H1 (cell line): Measurements from ENCODE around the gene DPP10.

Experiments
- CREB1 ChIP-seq: IDR thresholded peaks from 2 replicates; pipeline ENCODE4 v1.6.1; 2012; ENCODE audit warnings: inconsistent platforms
- EGR1 ChIP-seq: IDR thresholded peaks from 2 replicates; pipeline ENCODE4 v1.6.1; 2011; ENCODE audit warnings: low read depth, low read length, borderline replicate concordance
- EZH2 ChIP-seq: fragments of 200-600 bp; sonication (generic); IDR thresholded peaks from 2 replicates; pipeline ENCODE4 v1.7.1; 2012; ENCODE audit warnings: low read depth, mild to moderate bottlenecking, moderate library complexity, low read length, inconsistent platforms; ENCODE audit not compliant: severe bottlenecking
- NANOG ChIP-seq: IDR thresholded peaks from 2 replicates; pipeline ENCODE4 v1.6.1; 2011; ENCODE audit warnings: low read length, low read depth, mild to moderate bottlenecking, inconsistent platforms; ENCODE audit not compliant: insufficient read depth, poor library complexity, severe bottlenecking
- NRF1 ChIP-seq: IDR thresholded peaks from 2 replicates; pipeline ENCODE4 v1.6.1; 2011; ENCODE audit warnings: mild to moderate bottlenecking, low read depth, low read length, improper control_type of control experiment
- POLR2AphosphoS5 ChIP-seq: IDR thresholded peaks from 2 replicates; pipeline ENCODE4 v1.6.1; 2011; ENCODE audit warnings: low read depth, low read length
- RAD21 ChIP-seq, 2 experiments: IDR thresholded peaks in 1 of 2; conservative IDR thresholded peaks in 1 of 2; 2 replicates each; pipeline ENCODE4 v1.6.1; 2011; ENCODE audit warnings: low read depth in 2 of 2, low read length in 2 of 2, improper control_type of control experiment in 1 of 2, inconsistent platforms in 1 of 2, mild to moderate bottlenecking in 1 of 2, moderate library complexity in 1 of 2
- TBP ChIP-seq: IDR thresholded peaks from 2 replicates; pipeline ENCODE4 v1.6.1; 2011; ENCODE audit warnings: low read depth, low read length, improper control_type of control experiment
- USF2 ChIP-seq: IDR thresholded peaks from 2 replicates; pipeline ENCODE4 v1.6.1; 2011; ENCODE audit warnings: low read length, improper control_type of control experiment
- ZNF274 ChIP-seq: IDR thresholded peaks from 2 replicates; pipeline ENCODE4 v1.7.0; 2012; ENCODE audit warnings: low read length, borderline replicate concordance; ENCODE audit errors: extremely low read depth
- TF ChIP-seq, protein P1 (sequence below), 3 experiments: IDR thresholded peaks; 1 replicate in 2 of 3; 2 replicates in 1 of 3; pipeline versions ENCODE4 v1.5.1 to v1.6.1; 2011; ENCODE audit warnings: low read length in 3 of 3, mild to moderate bottlenecking in 3 of 3, inconsistent platforms in 2 of 3, low read depth in 1 of 3, moderate library complexity in 1 of 3; ENCODE audit not compliant: insufficient read depth in 1 of 3; ENCODE audit errors: control extremely low read depth in 1 of 3

GRCh38 chr2:115219296-115219695 is 776.9 kb downstream of the DPP10 start:
- TF ChIP-seq, protein P1, sequence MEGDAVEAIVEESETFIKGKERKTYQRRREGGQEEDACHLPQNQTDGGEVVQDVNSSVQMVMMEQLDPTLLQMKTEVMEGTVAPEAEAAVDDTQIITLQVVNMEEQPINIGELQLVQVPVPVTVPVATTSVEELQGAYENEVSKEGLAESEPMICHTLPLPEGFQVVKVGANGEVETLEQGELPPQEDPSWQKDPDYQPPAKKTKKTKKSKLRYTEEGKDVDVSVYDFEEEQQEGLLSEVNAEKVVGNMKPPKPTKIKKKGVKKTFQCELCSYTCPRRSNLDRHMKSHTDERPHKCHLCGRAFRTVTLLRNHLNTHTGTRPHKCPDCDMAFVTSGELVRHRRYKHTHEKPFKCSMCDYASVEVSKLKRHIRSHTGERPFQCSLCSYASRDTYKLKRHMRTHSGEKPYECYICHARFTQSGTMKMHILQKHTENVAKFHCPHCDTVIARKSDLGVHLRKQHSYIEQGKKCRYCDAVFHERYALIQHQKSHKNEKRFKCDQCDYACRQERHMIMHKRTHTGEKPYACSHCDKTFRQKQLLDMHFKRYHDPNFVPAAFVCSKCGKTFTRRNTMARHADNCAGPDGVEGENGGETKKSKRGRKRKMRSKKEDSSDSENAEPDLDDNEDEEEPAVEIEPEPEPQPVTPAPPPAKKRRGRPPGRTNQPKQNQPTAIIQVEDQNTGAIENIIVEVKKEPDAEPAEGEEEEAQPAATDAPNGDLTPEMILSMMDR (IDR thresholded peaks at IDR 0.05; ENCODE audit: control extremely low read depth in 1 of 3, insufficient read depth in 1 of 3, low read depth in 1 of 3, low read length in 3 of 3) = no peak
- TF ChIP-seq CREB1 = no peak
- TF ChIP-seq RAD21 (IDR thresholded peaks at IDR 0.05 in 1 of 2, conservative IDR thresholded peaks at IDR 0.05 in 1 of 2; ENCODE audit: low read depth in 2 of 2, low read length in 2 of 2) = no peak
- TF ChIP-seq EZH2 = no peak
- TF ChIP-seq TBP = no peak
- no peak for TF ChIP-seq EGR1
- no peak for TF ChIP-seq POLR2AphosphoS5
- TF ChIP-seq NANOG = no peak
- no peak for TF ChIP-seq ZNF274
- no peak for TF ChIP-seq USF2
- TF ChIP-seq NRF1 = no peak
